HG03039 (cell line): ENCODE measurements around the gene TSPAN9.

Experiments used
- ATAC-seq: cut with Tn5 transposase; IDR thresholded peaks from one replicate; pipeline ENCODE4 v1.9.1; 2021; ENCODE audit warnings: mild to moderate bottlenecking, moderate library complexity; ENCODE audit not compliant: unreplicated experiment

TSPAN9 gene

GRCh38 chr12:3288690-3289089 is 211.5 kb downstream of the TSPAN9 start:
- no peak for ATAC-seq

GRCh38 chr12:3289702-3290101 is 212.5 kb downstream of the TSPAN9 start:
- ATAC-seq, result no peak

DNA sequence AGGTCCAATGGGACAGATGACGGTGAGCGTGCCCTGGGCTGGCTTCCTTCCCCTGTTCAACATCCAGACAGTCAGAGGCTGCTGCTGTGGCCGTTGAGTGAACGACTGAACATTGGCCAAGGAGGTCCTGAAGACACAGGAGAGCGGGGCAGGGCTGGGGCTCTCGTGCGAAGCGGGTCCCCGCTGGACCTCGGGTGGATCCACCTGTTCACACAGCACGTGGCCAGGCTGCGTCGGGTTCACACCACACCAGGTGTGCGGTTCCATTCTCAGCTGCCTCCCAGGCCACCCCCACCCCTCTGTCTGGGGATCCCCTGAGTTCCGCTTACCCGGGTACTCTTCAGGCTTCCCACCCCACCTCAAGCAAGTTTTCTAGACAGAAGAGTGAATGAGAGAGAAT is 214.8 kb downstream of the TSPAN9 start:
- ATAC-seq, result no peak

- no peak for ATAC-seq
Observed at GRCh38 chr12:3292677-3293412, 215.7 kb downstream of the TSPAN9 start.

- ATAC-seq, result no peak
Observed at GRCh38 chr12:3293446-3294161, 216.4 kb downstream of the TSPAN9 start.

DNA sequence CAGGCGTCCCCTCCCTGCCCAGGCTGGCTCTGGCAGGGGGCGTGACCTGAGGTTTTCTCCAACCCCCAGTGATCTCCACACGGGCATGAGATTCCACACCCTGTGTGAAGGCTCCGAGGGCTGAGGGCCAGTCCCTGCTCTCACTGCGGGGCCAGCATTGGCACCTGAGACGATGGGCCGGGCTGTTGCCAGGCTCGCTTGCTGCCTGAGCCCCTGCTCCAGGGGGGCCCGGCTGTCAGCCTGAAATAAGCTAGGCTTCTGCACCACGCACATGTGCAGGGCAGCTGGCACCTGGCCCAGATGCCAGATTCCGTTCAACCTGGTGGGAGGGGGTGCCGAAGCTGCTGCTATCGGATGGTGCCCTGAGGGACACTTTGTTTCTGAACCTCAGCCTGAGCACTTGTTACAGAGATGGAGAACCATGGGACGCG is 217.3 kb downstream of the TSPAN9 start:
- no peak for ATAC-seq

DNA sequence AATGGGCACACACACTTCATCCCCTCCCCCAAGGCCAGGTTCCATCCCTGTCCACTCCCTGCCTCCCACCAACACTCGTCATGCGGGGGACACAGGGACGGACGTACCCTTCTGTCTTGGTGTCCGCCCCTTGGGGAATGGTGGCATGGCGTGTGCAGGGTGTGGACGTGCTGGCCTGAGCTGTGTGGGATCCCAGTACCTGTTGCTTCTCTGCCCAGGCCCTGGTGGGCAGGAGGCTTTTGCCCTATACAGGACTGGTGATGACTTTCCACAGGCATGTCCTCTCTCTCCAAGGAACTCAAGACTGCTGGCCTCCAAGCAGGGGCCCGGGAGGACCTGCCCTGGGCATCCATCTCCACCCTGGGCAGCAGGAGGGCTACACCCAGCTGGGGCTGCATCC is 218.0 kb downstream of the TSPAN9 start:
- no peak for ATAC-seq

DNA sequence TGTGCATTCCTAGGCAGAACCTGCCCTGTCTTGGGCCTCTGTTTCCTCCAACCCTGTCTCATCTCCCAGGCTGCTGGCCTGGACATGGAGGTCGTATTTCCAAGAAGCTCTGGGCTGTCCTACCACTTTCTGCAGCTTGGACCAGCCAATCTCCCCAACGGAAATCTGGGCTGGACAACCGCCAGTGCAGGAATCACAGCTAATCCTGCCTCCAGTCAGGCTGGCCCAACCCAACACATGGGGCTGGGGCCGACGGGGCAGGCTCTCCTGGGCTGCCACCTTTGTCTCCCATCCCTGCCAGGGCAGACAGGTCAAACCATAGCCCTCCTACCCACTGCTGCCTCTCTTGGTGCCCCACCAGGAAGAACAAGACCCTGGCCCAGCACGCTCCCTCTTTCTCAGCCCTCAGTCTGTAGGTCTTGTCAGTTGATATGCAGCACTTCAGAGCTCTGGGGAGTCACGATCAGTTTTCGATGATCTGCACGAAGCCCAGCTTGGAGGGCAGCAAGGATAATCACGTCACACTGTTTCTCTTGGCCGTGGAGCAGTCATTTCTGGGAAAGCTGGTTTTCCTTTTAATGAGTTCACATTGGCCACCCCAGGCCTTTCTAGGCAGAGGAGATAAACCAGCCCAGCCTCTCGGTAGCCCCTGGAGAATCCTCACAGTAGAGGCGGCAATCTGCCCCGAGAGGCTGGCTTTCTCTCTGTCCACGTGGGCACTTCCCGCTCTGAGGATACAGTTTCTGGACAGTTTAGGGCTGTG is 218.6 kb downstream of the TSPAN9 start:
- no peak for ATAC-seq

GRCh38 chr12:3296409-3296701 is 219.2 kb downstream of the TSPAN9 start:
- ATAC-seq, result no peak

- ATAC-seq, result no peak
Observed at GRCh38 chr12:3298603-3299002, 221.4 kb downstream of the TSPAN9 start.

DNA sequence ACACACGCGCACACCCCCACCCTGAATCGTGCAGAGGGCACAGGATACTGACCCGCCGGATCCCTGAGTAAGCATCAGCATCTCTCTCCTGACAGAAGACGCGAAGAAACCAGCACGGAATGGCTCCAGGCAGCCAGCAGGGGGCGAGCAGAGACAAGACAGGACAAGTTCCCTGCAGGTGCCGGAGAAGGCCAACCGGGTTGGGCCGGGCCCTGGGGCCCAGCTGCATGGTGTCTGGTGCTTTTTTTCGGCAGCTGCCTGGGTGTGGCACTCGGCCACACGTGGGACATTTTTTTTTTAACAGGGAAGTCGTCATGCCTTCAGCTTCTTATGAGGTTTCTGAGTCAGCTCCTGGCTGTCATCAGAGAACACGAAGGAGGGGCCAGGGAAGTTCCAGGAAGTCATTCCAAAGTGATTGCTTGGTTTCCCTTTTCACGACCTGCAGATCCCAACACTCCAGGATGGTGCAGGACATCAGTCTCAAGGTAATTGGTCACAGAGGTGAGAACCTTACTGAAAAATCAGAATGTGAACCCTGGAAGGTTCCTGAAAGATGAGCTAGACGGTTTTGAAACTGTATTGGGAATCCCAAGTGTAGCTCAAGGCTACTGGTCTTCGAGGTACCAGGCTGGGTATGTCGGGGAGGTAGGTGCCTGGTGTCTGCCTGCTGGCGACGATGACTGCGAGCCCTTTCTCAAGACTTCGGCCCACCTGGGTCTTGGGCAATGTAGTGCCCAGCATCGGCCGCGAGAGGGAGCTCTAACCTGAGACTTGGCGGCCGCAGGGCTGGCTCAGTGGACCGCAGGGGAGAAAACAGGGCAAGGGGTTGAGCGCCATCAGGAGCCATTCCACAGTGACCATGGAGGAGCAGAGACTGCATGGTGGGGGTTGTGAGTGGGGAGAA is 223.0 kb downstream of the TSPAN9 start:
- no peak for ATAC-seq

- ATAC-seq, result no peak
Observed at GRCh38 chr12:3300833-3301401, 223.7 kb downstream of the TSPAN9 start.

DNA sequence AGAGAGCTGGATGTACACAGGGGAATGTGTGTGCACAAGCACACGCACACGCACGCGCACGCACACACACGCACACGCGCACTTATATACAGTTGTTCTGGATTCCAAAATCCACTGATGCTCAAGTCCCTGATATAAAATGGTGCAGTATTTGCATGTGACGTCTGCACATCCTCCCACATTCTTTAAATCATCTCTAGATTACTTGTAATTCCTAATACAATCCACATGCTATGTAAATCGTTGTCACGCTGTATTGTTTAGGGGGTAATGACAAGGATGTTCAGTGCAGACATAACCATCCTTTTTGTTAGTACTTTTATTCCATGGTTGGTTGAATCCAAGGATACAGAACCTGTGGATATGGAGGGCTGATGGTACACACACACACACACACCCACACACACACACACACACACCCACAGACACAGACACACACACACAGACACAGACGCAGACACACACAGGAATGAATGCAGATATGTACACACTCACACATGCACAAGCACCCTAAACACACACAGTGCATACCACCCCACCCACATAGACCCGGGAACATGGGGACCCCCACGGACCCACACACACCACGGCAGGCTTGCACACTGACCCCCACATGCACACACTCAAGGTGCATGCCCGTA is 225.3 kb downstream of the TSPAN9 start:
- no peak for ATAC-seq

DNA sequence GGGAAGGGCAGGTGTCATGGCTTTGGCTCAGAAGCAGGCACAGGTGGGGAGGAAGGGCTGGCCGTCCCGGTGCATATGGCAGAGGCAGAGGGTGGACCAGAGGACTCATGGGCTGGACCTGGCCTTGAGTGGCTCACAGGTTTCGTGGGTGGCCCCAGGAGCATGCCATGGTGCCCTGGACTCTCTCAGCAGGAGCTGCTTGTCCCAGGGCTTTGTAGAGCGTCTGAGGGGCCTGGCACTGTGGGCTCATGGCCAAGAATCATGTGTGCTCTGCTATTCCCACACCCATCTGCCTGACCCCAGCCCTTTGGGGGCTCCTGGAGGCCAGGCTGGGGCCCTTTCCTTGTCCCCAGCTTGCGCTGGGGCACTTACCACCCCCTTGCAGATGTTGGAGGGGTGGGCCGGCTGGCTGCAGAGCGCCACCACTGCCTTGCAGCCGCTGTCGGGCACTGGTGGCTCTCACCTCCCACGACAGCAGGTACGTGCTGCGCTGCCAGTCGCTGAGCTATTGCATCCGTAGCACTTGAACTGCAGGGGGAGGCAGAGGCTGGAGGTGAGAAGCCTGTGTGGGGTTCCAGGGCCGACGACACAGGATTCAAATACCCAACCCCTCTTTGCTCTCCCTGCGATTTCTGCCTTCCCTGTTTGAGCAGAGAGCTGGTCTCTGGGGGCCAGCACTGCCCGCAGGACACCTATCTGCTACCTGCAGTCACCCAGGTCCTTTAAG is 226.4 kb downstream of the TSPAN9 start:
- no peak for ATAC-seq

DNA sequence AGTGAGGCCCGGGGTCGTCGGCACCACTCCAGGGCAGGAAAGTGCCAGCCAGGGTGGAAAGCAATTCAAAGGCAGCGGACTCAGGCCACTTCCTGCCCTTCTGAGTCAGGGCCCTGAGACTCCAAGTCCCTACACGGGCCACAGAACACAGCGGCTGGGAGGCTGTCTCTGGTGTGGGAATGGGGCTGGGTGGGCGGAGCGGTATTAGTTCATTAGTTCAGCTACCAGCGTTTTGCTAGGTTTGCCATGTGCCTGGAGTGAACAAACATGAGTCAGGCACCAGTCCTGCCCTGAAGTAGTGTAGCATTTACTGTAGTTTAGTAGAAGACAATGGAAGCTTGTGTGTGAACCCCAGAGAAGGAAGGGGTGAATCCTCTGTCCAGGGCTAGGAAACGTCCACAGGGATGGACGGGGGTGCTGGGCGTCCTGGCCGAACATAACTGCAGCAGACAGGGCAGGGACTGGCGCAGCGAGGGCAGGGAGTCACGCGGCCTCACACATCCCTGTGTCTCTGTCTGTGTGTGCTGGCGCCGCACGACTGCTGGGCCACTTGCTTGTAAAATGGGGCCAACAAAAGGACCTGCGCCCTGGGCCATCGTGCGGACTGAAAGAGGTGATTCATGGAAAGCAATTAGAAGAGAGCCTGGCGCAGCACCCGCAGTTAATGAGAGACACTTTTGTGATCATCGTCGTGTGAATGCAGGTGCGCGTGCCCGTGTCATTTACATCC is 227.4 kb downstream of the TSPAN9 start:
- no peak for ATAC-seq

DNA sequence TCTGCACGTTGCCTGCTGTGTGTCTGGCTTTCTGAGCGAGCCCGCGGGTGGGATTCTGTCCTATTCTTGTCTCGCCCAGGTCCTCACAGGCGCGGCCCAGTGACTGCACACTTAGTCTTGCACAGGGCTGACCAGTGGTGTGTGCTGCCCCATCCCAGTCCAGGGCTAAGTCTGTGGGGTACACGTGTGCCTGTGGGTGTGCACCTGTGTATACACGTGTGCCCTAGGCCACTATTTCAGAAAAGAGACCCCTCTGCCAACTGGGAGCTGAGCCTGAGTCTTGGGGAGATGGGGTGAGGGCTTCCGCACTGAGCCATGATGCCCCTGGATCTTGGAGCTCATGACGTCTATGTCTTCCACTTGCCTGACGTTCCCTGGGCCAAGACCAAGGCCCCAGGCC is 228.3 kb downstream of the TSPAN9 start:
- ATAC-seq, result no peak

- no peak for ATAC-seq
Observed at GRCh38 chr12:3305904-3306619, 228.9 kb downstream of the TSPAN9 start.

- ATAC-seq, result no peak
Observed at GRCh38 chr12:3307389-3307788, 230.2 kb downstream of the TSPAN9 start.
